Measurements from ENCODE around the gene PDE1A. TPM values are rescaled to one million over a fixed set of nuclear protein-coding genes. Genes with fewer than 3 reads are reported as not detected.

Gene PDE1A
- total and polyA plus RNA-seq, 2 donors (not counting 1 experiment from before 2014, with no cell fraction given): 0.07 TPM; not detected in 1

DNA sequence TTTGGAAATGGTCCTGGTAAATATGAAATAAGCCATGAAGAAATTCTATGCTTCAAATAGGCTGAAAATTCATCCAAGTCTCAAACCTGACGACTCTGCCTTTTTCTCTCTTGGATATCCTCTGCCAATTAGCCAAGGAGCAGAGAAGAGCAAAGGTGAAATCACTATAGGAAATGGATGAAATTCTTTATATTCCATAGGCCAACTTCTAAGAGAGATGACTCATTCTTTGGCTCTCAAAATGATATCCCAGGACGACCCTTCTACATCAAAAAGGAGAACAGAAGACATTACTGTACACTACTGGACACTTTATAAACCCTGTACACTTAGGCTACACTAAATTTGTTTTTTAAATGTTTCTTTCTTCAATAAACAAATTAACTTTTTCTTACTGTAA lies 22.7 kb downstream of the PDE1A start:
- Histone ChIP-seq H3K4me2 (replicated peaks; ENCODE audit: low read depth, low read length, poor library complexity, severe bottlenecking) (no peak overlapping the region), H3K27me3 (replicated peaks in 1 of 4; ENCODE audit: control extremely low read depth in 1 of 4, control insufficient read depth in 3 of 4, insufficient read depth in 4 of 4, low read length in 3 of 4) (no peaks in the 10 kb centered on the region), H2AFZ (ENCODE audit: insufficient read depth, low read depth, low read length, poor library complexity, severe bottlenecking) (no peak overlapping the region), H3K36me3 (replicated peaks in 1 of 2; ENCODE audit: control extremely low read depth in 1 of 2, control insufficient read depth in 1 of 2, extremely low read depth in 1 of 2, insufficient read depth in 2 of 2, low read length in 1 of 2) (no peaks in the 10 kb centered on the region), H3K79me2 (ENCODE audit: control insufficient read depth, insufficient read depth, low read length) (no peaks in the 10 kb centered on the region), H3K9ac (ENCODE audit: low read length) (no peak overlapping the region), H3K4me3 (ENCODE audit: control extremely low read depth in 1 of 5, extremely low read depth in 1 of 5, insufficient read depth in 1 of 5, low read depth in 2 of 5, low read length in 4 of 5) (no peak overlapping the region), H3K4me1 (ENCODE audit: control insufficient read depth in 2 of 2, insufficient read depth in 2 of 2, low read length in 2 of 2) (no peaks in the 10 kb centered on the region), H4K20me1 (ENCODE audit: control insufficient read depth, insufficient read depth, low read length, poor library complexity, severe bottlenecking) (no peaks in the 10 kb centered on the region), H3K9me3 (ENCODE audit: control extremely low read depth in 1 of 3, control insufficient read depth in 2 of 3, insufficient read depth in 1 of 3, low read length in 2 of 3) (no peaks in the 10 kb centered on the region), H3K27ac (ENCODE audit: low read length in 2 of 2) (no peak overlapping the region)
- no peaks in the 10 kb centered on the region for H3K9me3 Mint-ChIP-seq (ENCODE audit: insufficient read depth)
- H3K27me3 Mint-ChIP-seq: no peaks in the 10 kb centered on the region
- ChIA-PET POLR2A (no interaction called here), CTCF (no interaction called here)
- no peaks in the 10 kb centered on the region for H3K4me1 Mint-ChIP-seq
- intact Hi-C loops (cut with micrococcal nuclease): no loop called here
- DNase-seq (no peak), ATAC-seq (ENCODE audit: low read depth) (no peak)
- H3K4me3 Mint-ChIP-seq: no peak overlapping the region
- no peak overlapping the region for H3K27ac Mint-ChIP-seq
- WGBS (ENCODE audit: insufficient coverage): no CpG with 5 or more reads among the region's 2 CpGs
- TF ChIP-seq CTCF (IDR thresholded peaks at IDR 0.05): no peak
- TF ChIP-seq EZH2 (IDR thresholded peaks at IDR 0.05; ENCODE audit: borderline replicate concordance, insufficient read depth, low read depth, low read length, poor library complexity, severe bottlenecking): no peak

DNA sequence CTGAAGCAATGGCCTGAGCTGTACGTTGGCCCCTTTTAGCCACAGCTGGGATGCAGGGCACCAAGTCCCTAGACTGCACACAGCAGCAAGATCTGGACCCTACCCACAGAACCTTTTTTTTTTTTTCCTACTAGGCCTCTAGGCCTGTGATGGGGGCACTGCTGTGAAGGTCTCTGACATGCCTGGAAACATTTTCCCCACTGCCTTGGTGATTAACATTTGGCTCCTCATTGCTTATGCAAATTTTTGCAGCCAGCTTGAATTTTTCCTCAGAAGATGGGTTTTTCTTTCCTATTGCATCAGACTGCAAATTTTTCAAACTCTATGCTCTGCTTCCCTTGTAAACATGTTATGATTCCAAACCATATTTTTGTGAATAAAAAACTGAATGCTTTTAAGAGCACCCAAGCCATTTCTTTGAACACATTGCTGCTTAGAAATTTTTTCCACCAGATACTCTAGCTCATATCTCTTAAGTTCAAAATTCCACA lies 33.5 kb downstream of the PDE1A start:
- intact Hi-C loops (cut with micrococcal nuclease): no loop called here
- 56% methylated on average over 1 of the region's 1 CpG for WGBS (ENCODE audit: insufficient coverage)

More for the DNA sequence above, 33.5 kb downstream of the PDE1A start:
- Histone ChIP-seq H3K4me1 (ENCODE audit: control insufficient read depth in 2 of 2, insufficient read depth in 2 of 2, low read length in 2 of 2) (no peaks in the 10 kb centered on the region), H3K36me3 (replicated peaks in 1 of 2; ENCODE audit: control extremely low read depth in 1 of 2, control insufficient read depth in 1 of 2, extremely low read depth in 1 of 2, insufficient read depth in 2 of 2, low read length in 1 of 2) (no peaks in the 10 kb centered on the region), H3K27me3 (replicated peaks in 1 of 4; ENCODE audit: control extremely low read depth in 1 of 4, control insufficient read depth in 3 of 4, insufficient read depth in 4 of 4, low read length in 3 of 4) (no peaks in the 10 kb centered on the region), H3K9ac (ENCODE audit: low read length) (no peak overlapping the region), H3K27ac (ENCODE audit: low read length in 2 of 2) (no peak overlapping the region), H3K9me3 (ENCODE audit: control extremely low read depth in 1 of 3, control insufficient read depth in 2 of 3, insufficient read depth in 1 of 3, low read length in 2 of 3) (no peaks in the 10 kb centered on the region), H3K79me2 (ENCODE audit: control insufficient read depth, insufficient read depth, low read length) (no peaks in the 10 kb centered on the region), H3K4me3 (ENCODE audit: control extremely low read depth in 1 of 5, extremely low read depth in 1 of 5, insufficient read depth in 1 of 5, low read depth in 2 of 5, low read length in 4 of 5) (no peak overlapping the region), H2AFZ (ENCODE audit: insufficient read depth, low read depth, low read length, poor library complexity, severe bottlenecking) (no peak overlapping the region), H4K20me1 (ENCODE audit: control insufficient read depth, insufficient read depth, low read length, poor library complexity, severe bottlenecking) (no peaks in the 10 kb centered on the region), H3K4me2 (replicated peaks; ENCODE audit: low read depth, low read length, poor library complexity, severe bottlenecking) (no peak overlapping the region)
- DNase-seq (no peak), ATAC-seq (ENCODE audit: low read depth) (no peak)
- Mint-ChIP-seq H3K4me3 (no peak overlapping the region), H3K27me3 (no peaks in the 10 kb centered on the region), H3K27ac (no peak overlapping the region), H3K9me3 (ENCODE audit: insufficient read depth) (peaks cover 3% of the 10 kb centered on the region), H3K4me1 (no peaks in the 10 kb centered on the region)
- ChIA-PET POLR2A (no interaction called here), CTCF (no interaction called here)
- no peak for TF ChIP-seq CTCF (IDR thresholded peaks at IDR 0.05)
- no peak for TF ChIP-seq EZH2 (IDR thresholded peaks at IDR 0.05; ENCODE audit: borderline replicate concordance, insufficient read depth, low read depth, low read length, poor library complexity, severe bottlenecking)

Data from B cell (primary cell).